Measurements from ENCODE around the gene CDH8. TPM values are rescaled to one million over a fixed set of nuclear protein-coding genes. Genes with fewer than 3 reads are reported as not detected.
"Not testable (repeated sequence)": the region's sequence is repeated elsewhere in the genome, so short reads cannot be mapped to it uniquely, and the experiment has no call there.

The CDH8 gene
- polyA plus RNA-seq, 1 experiment: not detected

DNA sequence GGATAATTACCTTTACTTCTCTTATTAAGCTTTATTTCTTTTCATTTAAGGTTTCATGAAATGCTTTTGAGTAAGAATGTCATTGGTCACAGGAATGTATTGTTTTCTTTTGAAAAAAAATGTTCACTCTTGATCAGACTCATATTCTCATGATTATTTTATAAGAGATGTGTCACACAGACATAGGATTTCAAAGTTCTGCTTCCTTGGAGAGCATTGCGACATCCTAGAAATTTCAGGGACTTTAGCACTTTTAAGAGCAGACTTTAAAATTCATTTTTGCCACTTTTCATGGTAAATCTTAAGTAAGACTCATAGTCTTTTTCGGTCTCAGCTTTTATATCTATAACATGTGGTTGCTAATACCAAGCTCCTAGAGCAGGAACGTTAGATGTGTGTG, 314.7 kb downstream of the CDH8 start:
- H3K27me3 ChIP-seq (ENCODE audit: control insufficient read depth, insufficient read depth, low read length): no peaks in the 10 kb centered on the region
- POLR2A ChIA-PET: no interaction called here
- no peaks in the 10 kb centered on the region for H3K9me3 ChIP-seq (ENCODE audit: control insufficient read depth, insufficient read depth, low read length)
- no peak overlapping the region for H3K27ac ChIP-seq (ENCODE audit: low read depth, low read length)
- CTCF ChIA-PET: no interaction called here
- no peak for TF ChIP-seq CTCF (IDR thresholded peaks at IDR 0.05; ENCODE audit: low read depth, low read length)
- no peak overlapping the region for H3K4me3 ChIP-seq (ENCODE audit: low read depth, low read length)
- DNase-seq (ENCODE audit: low read depth, low spot score): no peak

DNA sequence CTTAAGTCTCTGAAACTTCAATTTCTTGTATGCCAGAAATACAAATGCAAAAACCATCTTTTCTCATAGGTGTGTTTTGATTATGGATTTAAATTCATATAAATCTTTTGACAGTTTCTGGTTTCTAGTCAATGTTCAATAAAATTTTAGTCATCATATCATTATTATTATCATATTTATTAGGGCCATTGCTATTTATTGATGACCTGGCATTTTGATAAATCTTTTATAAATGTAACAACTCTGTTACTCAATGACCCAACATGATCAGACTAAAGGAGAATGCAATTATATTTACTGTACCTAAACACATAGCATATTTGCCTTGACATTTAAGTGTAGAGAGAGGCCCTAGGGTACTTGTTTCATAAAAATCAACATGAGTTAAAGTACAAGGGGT, 320.8 kb downstream of the CDH8 start:
- Histone ChIP-seq H3K4me3 (ENCODE audit: low read depth, low read length) (no peak overlapping the region), H3K27me3 (ENCODE audit: control insufficient read depth, insufficient read depth, low read length) (no peaks in the 10 kb centered on the region), H3K9me3 (ENCODE audit: control insufficient read depth, insufficient read depth, low read length) (no peaks in the 10 kb centered on the region), H3K27ac (ENCODE audit: low read depth, low read length) (no peak overlapping the region)
- ChIA-PET POLR2A (no interaction called here), CTCF (no interaction called here)
- no peak for TF ChIP-seq CTCF (IDR thresholded peaks at IDR 0.05; ENCODE audit: low read depth, low read length)
- no peak for DNase-seq (ENCODE audit: low read depth, low spot score)

GRCh38 chr16:61713787-61714186, 322.5 kb downstream of the CDH8 start:
- ChIA-PET POLR2A (no interaction called here), CTCF (no interaction called here)
- no peak for TF ChIP-seq CTCF (IDR thresholded peaks at IDR 0.05; ENCODE audit: low read depth, low read length)
- H3K9me3 ChIP-seq (ENCODE audit: control insufficient read depth, insufficient read depth, low read length): no peaks in the 10 kb centered on the region
- no peak overlapping the region for H3K4me3 ChIP-seq (ENCODE audit: low read depth, low read length)
- no peaks in the 10 kb centered on the region for H3K27me3 ChIP-seq (ENCODE audit: control insufficient read depth, insufficient read depth, low read length)
- H3K27ac ChIP-seq (ENCODE audit: low read depth, low read length): no peak overlapping the region
- DNase-seq (ENCODE audit: low read depth, low spot score): no peak

DNA sequence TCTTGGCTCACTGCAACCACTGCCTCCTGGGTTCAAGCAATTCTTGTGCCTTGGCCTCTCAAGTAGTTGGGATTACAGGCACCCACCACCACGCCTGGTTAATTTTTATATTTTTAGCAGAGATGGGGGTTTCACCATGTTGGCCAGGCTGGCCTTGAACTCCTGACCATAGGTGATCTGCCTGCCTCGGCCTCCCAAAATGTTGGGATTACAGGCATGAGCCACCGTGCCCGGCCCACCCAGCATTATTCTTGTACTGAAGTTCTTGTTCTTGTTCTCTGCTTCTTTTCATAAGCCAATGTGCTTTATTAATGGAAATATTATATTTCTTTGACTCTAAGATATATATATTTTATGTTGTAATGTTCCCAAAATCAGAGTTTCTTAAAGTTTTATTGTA, 336.6 kb downstream of the CDH8 start:
- H3K4me3 ChIP-seq (ENCODE audit: low read depth, low read length); DNase-seq (ENCODE audit: low read depth, low spot score); H3K27me3 ChIP-seq (ENCODE audit: control insufficient read depth, insufficient read depth, low read length); H3K27ac ChIP-seq (ENCODE audit: low read depth, low read length); CTCF ChIA-PET; POLR2A ChIA-PET: not testable (repeated sequence)
- H3K9me3 ChIP-seq (ENCODE audit: control insufficient read depth, insufficient read depth, low read length): peaks cover 11% of the 10 kb centered on the region

- H3K9me3 ChIP-seq (ENCODE audit: control insufficient read depth, insufficient read depth, low read length): no peaks in the 10 kb centered on the region
- H3K27me3 ChIP-seq (ENCODE audit: control insufficient read depth, insufficient read depth, low read length): no peaks in the 10 kb centered on the region
- DNase-seq (ENCODE audit: low read depth, low spot score): no peak
- no peak overlapping the region for H3K4me3 ChIP-seq (ENCODE audit: low read depth, low read length)
- no peak overlapping the region for H3K27ac ChIP-seq (ENCODE audit: low read depth, low read length)
- POLR2A ChIA-PET: no interaction called here
- no peak for TF ChIP-seq CTCF (IDR thresholded peaks at IDR 0.05; ENCODE audit: low read depth, low read length)
- CTCF ChIA-PET: no interaction called here
Observed at GRCh38 chr16:61684541-61684940, 351.7 kb downstream of the CDH8 start.

- CTCF ChIA-PET: no interaction called here
- Histone ChIP-seq H3K4me3 (ENCODE audit: low read depth, low read length) (no peak overlapping the region), H3K27me3 (ENCODE audit: control insufficient read depth, insufficient read depth, low read length) (no peaks in the 10 kb centered on the region), H3K9me3 (ENCODE audit: control insufficient read depth, insufficient read depth, low read length) (no peaks in the 10 kb centered on the region; the same call in 1 of the 2 replicates), H3K27ac (ENCODE audit: low read depth, low read length) (no peak overlapping the region)
- POLR2A ChIA-PET: no interaction called here
- TF ChIP-seq CTCF (IDR thresholded peaks at IDR 0.05; ENCODE audit: low read depth, low read length): no peak
- DNase-seq (ENCODE audit: low read depth, low spot score): no peak
Observed at GRCh38 chr16:61681673-61682072, 354.6 kb downstream of the CDH8 start.
